Activated CD8-positive, alpha-beta memory T cell treated with anti-CD3 and anti-CD28 coated beads for 36 hours (primary cell): Measurements from ENCODE around the gene SRRM4. TPM values are rescaled to one million over a fixed set of nuclear protein-coding genes. Genes with fewer than 3 reads are reported as not detected.

Experiments used
- total RNA-seq, 2 experiments: library from RNA; stranded (reverse); gene quantifications; one replicate each; pipeline ENCODE4 v1.2.3, GENCODE V29; 2021

SRRM4 gene
- total RNA-seq, 2 experiments from 2014 or later, result not detected

Other genes starting within 250 kb of the SRRM4 start
- not detected for gene HSPB8, start 197.4 kb downstream of the SRRM4 start, total RNA-seq